Measurements from ENCODE around the gene EPAS1.
A peak's percentile ranks its signal among the peaks of the same experiment; 100 is the strongest.

EPAS1 gene

DNA sequence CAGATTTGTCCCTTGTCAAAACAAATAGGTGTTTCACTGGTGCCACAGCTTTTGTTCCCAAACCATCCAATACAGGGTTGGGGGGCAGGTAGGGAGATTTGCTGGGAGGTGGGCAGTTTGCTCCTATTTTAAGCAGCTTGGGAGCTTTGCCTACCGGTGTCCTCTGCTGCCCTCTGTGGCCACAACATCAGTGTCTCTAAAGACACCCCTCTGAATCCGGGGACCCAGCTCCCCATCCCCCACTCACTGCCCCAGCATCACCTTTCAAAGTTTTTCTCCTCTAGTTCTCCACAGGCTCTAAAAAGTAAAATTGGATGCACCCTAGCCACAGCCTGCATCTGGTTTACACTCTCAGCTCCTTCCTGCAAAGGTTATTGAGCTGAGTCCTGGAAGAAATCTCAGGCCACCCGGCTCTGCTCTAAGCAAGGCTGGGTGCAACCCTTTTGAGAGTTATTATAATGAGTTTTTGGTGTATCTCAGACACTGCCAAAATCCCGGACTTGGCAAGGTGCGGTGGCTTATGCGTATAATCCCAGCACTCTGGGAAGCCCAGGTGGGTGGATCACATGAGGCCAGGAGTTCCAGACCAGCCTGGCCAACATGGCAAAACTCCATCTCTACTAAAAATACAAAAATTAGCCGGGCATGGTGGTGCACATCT, 2.9 kb upstream of the EPAS1 start:
- H3K4me3 ChIP-seq (ENCODE audit: low read length): no peak overlapping the region
- TF ChIP-seq, protein P1, sequence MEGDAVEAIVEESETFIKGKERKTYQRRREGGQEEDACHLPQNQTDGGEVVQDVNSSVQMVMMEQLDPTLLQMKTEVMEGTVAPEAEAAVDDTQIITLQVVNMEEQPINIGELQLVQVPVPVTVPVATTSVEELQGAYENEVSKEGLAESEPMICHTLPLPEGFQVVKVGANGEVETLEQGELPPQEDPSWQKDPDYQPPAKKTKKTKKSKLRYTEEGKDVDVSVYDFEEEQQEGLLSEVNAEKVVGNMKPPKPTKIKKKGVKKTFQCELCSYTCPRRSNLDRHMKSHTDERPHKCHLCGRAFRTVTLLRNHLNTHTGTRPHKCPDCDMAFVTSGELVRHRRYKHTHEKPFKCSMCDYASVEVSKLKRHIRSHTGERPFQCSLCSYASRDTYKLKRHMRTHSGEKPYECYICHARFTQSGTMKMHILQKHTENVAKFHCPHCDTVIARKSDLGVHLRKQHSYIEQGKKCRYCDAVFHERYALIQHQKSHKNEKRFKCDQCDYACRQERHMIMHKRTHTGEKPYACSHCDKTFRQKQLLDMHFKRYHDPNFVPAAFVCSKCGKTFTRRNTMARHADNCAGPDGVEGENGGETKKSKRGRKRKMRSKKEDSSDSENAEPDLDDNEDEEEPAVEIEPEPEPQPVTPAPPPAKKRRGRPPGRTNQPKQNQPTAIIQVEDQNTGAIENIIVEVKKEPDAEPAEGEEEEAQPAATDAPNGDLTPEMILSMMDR (conservative IDR thresholded peaks at IDR 0.05; ENCODE audit: low read depth, low read length): peak; percentile 65
- DNase-seq (ENCODE audit: low read depth): no peak

DNA sequence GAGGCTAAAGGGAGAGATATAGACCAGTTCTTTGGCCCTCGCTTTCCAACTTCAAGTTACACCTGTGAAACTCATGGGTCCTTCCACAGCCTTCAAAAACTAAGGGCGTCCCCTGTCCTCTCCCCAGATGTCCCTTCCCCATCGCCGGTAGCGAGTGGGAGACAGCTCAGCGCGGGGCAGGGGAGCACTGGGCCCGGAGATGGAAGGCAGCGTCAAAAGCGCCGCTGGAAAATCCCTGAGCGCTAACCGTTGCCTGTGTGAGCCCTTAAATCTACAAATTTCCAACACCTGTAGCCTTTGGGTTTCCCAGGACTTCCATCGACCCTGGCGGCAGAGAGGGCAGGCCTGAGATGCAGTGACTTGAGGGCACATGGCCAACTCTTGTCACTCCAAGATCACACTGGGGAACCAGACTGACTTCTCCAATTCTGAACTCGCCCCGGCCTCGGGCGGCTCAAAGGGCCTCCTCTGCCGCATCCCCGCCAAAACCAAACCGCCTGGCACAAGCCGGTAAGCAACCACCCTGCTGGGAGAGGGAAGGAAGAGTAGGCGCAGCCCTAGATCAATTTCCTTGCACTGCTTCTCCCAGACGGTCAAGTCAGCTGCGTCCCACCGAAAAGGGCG, 879 bp upstream of the EPAS1 start:
- peak overlapping the region; percentile 57 for H3K4me3 ChIP-seq (ENCODE audit: low read length)
- DNase-seq (ENCODE audit: low read depth): no peak
- TF ChIP-seq, protein P1 (conservative IDR thresholded peaks at IDR 0.05; ENCODE audit: low read depth, low read length): no peak

DNA sequence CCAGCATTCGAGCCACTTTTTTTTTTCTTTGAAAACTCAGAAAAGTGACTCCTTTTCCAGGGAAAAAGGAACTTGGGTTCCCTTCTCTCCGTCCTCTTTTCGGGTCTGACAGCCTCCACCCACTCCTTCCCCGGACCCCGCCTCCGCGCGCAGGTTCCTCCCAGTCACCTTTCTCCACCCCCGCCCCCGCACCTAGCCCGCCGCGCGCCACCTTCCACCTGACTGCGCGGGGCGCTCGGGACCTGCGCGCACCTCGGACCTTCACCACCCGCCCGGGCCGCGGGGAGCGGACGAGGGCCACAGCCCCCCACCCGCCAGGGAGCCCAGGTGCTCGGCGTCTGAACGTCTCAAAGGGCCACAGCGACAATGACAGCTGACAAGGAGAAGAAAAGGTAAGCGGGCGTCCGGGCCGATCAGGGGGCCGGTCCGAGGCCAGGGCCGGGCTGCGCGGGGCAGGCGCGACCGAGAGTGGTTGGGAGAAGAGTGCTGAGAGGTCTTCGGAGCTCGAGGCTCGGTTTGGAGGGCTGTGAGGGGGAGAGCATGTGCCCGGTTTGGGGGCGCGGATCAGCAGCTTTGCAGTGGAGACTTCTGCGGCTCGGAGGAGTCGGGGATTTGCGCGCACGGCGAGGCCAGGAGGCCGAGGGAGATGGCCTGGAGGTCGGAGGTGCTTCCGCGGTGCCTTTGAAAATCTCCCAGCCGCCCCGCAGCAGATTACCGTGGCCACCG, 502 bp downstream of the EPAS1 start:
- TF ChIP-seq, protein P1 (conservative IDR thresholded peaks at IDR 0.05; ENCODE audit: low read depth, low read length): no peak
- DNase-seq (ENCODE audit: low read depth): no peak
- H3K4me3 ChIP-seq (ENCODE audit: low read length): peak overlapping the region; percentile 98

DNA sequence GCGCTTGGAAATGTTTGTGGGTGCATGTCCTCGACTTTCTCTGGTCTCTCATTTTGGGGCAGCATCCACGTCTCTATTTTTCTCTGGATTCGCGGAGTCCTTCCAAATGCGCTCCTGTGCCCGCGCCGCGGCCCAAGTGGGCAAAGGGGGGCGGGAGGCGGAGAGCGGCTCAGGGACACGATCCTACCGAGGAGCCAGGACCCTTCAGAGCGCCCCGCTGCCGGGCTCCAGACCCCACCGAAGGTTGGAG, 990 bp downstream of the EPAS1 start:
- TF ChIP-seq, protein P1 (conservative IDR thresholded peaks at IDR 0.05; ENCODE audit: low read depth, low read length): no peak
- DNase-seq (ENCODE audit: low read depth): no peak
- H3K4me3 ChIP-seq (ENCODE audit: low read length): peak overlapping the region; percentile 98

DNA sequence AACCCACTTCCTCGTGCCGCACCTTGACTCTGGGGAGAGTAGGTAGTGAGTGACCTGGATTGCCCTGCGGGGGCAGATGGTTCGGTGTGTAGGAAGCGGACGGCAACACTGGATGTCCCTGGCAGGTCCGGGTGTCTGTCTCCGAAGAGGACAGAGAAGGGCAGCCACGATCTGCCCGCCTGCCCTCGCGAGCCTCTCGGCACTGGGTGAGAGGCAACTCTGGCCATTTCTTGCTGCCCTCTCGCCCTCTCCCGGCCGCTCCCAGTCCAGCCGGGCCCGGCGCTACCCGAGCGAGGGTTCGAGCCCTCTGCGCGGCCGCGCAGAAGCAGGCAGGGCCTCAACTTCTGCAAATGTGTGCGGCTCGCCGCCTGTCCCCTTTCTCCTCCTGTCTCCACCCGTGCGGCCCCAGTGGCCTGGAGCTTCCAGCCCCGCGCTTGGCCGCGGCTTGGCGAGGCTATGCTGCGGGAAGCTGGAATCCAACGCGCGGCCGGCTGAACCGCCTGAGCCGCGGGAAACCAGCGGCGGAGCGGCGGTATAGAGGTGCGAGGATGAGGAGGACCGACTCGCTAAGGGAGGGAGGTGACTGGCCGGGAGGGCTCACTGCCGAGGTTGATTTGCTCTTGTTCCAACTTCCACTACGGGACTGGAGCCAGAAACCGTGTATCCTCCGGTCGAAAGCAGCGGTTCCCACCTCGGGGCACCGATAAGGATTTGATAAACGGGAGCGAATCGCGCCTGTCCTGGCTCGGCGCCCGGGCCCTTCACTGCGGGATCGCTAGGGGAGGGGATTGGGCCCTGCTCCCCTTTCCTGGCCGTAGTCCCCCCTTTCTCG, 1.5 kb downstream of the EPAS1 start:
- DNase-seq (ENCODE audit: low read depth): no peak

DNA sequence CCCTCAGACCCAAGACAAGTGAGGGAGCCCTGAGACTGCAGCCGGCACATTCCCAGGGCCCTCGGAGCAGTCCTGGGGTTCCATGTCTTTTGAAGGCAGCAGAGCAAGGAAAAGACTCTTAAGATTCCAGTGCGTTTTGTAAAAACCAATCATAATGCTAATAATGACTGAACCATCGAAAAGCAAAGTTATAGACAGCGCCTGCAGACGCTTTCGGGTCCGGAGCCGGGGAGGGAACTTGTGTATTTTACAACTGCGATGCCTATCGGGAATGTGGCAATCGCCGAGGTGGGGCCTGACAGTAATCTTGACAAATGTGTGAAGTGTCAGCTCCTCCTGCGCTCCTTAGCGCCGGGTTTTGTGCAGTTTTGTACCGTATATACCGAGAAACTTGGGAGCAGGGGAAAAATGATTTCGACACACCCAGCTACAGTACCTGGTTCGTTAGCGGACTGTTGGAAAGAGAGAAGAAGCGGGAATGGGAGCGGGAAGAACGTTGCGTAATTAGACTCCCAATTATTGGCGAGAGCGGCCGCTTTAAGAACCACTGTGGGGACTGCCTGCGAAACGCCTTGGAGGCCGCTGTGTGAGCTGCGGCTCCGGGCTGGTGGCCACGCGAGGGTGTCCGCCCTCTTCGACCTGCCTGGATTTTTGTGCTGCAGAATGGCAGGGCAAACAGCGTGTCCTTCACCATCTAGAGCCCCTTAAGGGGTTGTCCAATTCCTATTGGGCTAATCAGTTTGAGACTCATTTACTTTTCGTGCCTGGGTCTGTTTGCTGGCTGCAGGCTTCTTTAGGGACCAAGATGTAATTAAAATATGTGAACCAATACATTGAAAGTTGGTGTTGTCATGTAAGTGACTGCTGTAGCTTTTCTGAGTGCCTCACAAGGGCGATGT, 2.4 kb downstream of the EPAS1 start:
- peak overlapping the region; percentile 98 for H3K4me3 ChIP-seq (ENCODE audit: low read length)

More for the DNA sequence above, 1.5 kb downstream of the EPAS1 start:
- H3K4me3 ChIP-seq (ENCODE audit: low read length): peak overlapping the region; percentile 98
- TF ChIP-seq, protein P1 (conservative IDR thresholded peaks at IDR 0.05; ENCODE audit: low read depth, low read length): peak; percentile 14

More for the DNA sequence above, 2.4 kb downstream of the EPAS1 start:
- TF ChIP-seq, protein P1 (conservative IDR thresholded peaks at IDR 0.05; ENCODE audit: low read depth, low read length): peak; percentile 1
- no peak for DNase-seq (ENCODE audit: low read depth)

Data from retinal pigment epithelial cell (primary cell).